GM06990 (cell line): Measurements from ENCODE around the gene MUC5AC.

Experiments
- DNase-seq: peaks from one replicate; pipeline ENCODE4 v3.0.0-alpha.2; 2011; ENCODE audit not compliant: insufficient read length; ENCODE audit errors: extremely low read depth
- H3K27me3 ChIP-seq: replicated peaks from 2 replicates; pipeline ENCODE4 v1.6.0; 2011; ENCODE audit warnings: low read length; ENCODE audit not compliant: control insufficient read depth, insufficient read depth
- H3K36me3 ChIP-seq: 2 replicates; pipeline ENCODE4 v1.5.1; 2011; ENCODE audit warnings: low read length; ENCODE audit not compliant: control insufficient read depth, insufficient read depth
- H3K4me3 ChIP-seq: replicated peaks from 2 replicates; pipeline ENCODE4 v1.5.1; 2011; ENCODE audit warnings: low read depth, mild to moderate bottlenecking, control low read depth, low read length
- CTCF ChIP-seq: IDR thresholded peaks from 2 replicates; pipeline ENCODE4 v1.5.1; 2011; ENCODE audit warnings: low read length, control low read depth, mild to moderate bottlenecking, inconsistent platforms; ENCODE audit not compliant: insufficient read depth, poor library complexity, severe bottlenecking

MUC5AC gene

GRCh38 chr11:1217151-1217550 is 59.4 kb downstream of the MUC5AC start:
- Histone ChIP-seq H3K36me3 (no peaks in the 10 kb centered on the region), H3K4me3 (no peak overlapping the region), H3K27me3 (no peaks in the 10 kb centered on the region)
- TF ChIP-seq CTCF = no peak
- no peak for DNase-seq

GRCh38 chr11:1218256-1218787 is 60.6 kb downstream of the MUC5AC start:
- H3K4me3 ChIP-seq = no peak overlapping the region

GRCh38 chr11:1218788-1219445 is 61.2 kb downstream of the MUC5AC start:
- Histone ChIP-seq H3K27me3 (no peaks in the 10 kb centered on the region), H3K4me3 (no peak overlapping the region), H3K36me3 (no peaks in the 10 kb centered on the region)
- TF ChIP-seq CTCF = no peak
- no peak for DNase-seq

More at GRCh38 chr11:1218256-1218787, 60.6 kb downstream of the MUC5AC start:
- DNase-seq = no peak
- no peaks in the 10 kb centered on the region for H3K27me3 ChIP-seq
- TF ChIP-seq CTCF = no peak
- no peaks in the 10 kb centered on the region for H3K36me3 ChIP-seq

GRCh38 chr11:1219446-1219833 is 61.7 kb downstream of the MUC5AC start:
- Histone ChIP-seq H3K4me3 (no peak overlapping the region), H3K27me3 (no peaks in the 10 kb centered on the region), H3K36me3 (no peaks in the 10 kb centered on the region)
- DNase-seq = no peak
- no peak for TF ChIP-seq CTCF

- no peak for DNase-seq
- no peak for TF ChIP-seq CTCF
- Histone ChIP-seq H3K36me3 (no peaks in the 10 kb centered on the region), H3K27me3 (no peaks in the 10 kb centered on the region), H3K4me3 (no peak overlapping the region)
These were observed 62.4 kb downstream of the MUC5AC start for GRCh38 chr11:1219834-1220815.
